ENCODE measurements around the gene MAEA.
"Not testable (repeated sequence)": the region's sequence is repeated elsewhere in the genome, so short reads cannot be mapped to it uniquely, and the experiment has no call there.

The MAEA gene

DNA sequence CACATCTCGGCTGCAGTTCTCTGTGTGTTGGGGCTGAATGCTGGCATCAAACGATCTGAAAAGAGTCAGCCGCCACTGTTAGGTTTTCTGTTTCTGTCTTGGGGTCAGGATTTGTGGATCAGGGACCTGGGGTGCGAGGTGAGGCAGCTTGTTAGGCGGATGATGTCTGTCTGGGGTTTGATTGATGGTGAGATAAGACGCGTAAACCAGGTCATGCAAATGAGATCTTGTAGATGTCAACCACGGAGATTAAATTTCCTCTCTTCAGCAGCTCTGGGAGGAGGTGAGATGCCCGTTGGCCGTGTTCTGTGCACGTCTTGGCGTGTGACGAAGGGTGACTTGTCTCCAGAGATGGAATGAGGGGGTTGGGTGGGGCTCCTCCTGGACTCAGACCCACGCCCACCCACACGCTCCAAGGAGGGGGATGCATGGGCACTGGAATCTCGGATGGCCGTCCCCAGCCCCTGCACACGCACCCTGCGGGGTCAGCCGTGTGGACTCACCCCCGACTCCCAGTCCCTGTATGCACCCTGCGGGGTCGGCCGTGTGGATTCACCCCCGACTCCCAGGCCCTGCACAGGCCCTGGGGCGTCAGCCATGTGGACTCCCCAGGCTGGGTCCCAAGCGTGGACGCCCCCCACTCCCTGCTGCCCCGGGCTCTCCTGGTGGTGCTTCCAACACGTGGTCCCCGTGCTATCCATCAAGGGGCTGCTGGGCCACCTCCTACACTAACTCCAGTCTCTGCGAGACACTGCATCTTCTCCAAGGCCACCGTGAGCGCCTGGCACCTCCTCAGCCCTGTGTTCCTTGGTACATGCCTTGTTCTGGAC is 41.3 kb downstream of the MAEA start:
- no peak overlapping the region for H3K4me3 ChIP-seq (ENCODE audit: control insufficient read depth, low read depth, low read length)
- TF ChIP-seq, protein P1, sequence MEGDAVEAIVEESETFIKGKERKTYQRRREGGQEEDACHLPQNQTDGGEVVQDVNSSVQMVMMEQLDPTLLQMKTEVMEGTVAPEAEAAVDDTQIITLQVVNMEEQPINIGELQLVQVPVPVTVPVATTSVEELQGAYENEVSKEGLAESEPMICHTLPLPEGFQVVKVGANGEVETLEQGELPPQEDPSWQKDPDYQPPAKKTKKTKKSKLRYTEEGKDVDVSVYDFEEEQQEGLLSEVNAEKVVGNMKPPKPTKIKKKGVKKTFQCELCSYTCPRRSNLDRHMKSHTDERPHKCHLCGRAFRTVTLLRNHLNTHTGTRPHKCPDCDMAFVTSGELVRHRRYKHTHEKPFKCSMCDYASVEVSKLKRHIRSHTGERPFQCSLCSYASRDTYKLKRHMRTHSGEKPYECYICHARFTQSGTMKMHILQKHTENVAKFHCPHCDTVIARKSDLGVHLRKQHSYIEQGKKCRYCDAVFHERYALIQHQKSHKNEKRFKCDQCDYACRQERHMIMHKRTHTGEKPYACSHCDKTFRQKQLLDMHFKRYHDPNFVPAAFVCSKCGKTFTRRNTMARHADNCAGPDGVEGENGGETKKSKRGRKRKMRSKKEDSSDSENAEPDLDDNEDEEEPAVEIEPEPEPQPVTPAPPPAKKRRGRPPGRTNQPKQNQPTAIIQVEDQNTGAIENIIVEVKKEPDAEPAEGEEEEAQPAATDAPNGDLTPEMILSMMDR (IDR thresholded peaks at IDR 0.05; ENCODE audit: control insufficient read depth, insufficient read depth, low read depth, low read length, missing control alignments) = no peak
- no peak for DNase-seq (ENCODE audit: low read depth)

DNA sequence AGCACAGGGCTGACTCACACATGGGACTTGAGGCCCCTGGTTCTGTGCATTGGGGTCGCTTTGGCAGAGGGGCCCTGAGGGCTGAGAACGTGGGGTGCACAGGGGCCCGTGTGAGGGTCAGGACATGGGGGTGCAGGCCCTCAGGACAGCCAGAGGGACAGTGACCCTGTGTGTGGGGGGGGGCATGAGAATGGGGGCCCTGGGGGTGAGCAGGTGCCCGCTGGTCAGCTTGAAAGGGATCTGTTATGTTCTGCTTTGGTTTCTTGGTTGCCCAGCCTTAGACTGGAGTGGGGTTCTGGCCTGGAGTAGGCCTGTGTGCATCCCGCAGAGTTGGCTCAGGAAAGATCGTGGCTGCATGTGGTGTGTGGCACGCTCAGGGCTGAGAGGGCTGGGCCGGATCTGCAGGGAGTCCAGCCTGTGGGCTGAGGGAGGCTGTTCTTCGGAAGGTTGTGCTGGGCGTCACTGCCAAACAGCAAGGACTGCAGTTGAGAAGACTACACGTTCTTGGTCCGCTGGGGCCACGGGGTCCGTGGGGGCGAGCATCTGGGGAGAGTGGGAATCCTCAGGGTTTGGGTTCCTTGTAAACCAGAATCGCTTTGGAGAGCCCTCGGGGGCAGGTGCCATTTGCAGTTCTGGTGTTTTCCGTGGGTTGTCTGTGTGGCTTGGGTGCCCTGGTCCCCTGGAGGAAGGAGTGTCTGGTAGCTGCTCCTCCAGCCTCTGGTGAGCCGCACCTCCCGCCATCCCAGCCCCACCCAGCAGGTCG is 42.1 kb downstream of the MAEA start:
- TF ChIP-seq, protein P1 (IDR thresholded peaks at IDR 0.05; ENCODE audit: control insufficient read depth, insufficient read depth, low read depth, low read length, missing control alignments) = no peak
- no peak for DNase-seq (ENCODE audit: low read depth)
- no peak overlapping the region for H3K4me3 ChIP-seq (ENCODE audit: control insufficient read depth, low read depth, low read length)

DNA sequence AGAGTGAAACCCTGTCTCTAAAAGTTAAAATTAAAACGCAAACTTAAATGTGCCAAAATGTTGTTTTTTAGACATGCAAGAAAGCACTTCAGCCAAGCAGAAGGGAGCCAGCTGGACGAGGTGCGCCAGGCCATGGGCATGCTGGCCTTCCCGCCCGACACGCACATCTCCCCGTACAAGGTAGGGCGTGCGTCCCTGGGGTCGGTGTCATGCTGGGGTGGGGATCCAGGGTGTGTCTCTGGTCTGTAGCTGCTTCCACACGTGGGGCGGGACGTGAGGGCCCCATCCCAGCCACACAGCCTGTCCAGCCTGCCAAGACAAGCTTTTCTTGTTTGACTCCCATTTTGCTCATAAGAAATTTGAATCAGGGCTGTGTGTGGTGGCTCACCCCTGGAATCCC is 43.0 kb downstream of the MAEA start:
- DNase-seq (ENCODE audit: low read depth) = no peak
- H3K4me3 ChIP-seq (ENCODE audit: control insufficient read depth, low read depth, low read length) = no peak overlapping the region
- TF ChIP-seq, protein P1 (IDR thresholded peaks at IDR 0.05; ENCODE audit: control insufficient read depth, insufficient read depth, low read depth, low read length, missing control alignments) = no peak

DNA sequence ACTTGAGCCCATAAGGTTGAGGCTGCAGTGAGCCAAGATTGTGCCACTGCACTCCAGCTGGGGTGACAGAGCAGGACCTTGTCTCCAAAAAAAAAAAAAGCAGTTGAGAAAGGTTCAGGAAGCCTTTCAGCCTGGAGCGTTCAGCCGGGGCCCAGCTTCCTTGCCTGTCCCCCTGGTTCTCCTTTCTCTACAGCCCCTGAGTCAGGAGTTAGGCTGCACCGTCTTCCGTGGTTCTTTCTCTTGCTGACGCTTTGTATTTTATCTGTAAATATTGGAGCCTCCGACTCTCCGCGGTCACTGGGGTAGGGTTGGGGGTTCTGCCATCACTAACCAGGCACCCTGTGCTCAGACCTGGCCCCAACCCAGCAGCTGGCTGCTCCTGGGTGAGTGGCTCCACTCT is 43.6 kb downstream of the MAEA start:
- no peak for DNase-seq (ENCODE audit: low read depth)
- H3K4me3 ChIP-seq (ENCODE audit: control insufficient read depth, low read depth, low read length) = no peak overlapping the region
- TF ChIP-seq, protein P1 (IDR thresholded peaks at IDR 0.05; ENCODE audit: control insufficient read depth, insufficient read depth, low read depth, low read length, missing control alignments) = no peak

DNA sequence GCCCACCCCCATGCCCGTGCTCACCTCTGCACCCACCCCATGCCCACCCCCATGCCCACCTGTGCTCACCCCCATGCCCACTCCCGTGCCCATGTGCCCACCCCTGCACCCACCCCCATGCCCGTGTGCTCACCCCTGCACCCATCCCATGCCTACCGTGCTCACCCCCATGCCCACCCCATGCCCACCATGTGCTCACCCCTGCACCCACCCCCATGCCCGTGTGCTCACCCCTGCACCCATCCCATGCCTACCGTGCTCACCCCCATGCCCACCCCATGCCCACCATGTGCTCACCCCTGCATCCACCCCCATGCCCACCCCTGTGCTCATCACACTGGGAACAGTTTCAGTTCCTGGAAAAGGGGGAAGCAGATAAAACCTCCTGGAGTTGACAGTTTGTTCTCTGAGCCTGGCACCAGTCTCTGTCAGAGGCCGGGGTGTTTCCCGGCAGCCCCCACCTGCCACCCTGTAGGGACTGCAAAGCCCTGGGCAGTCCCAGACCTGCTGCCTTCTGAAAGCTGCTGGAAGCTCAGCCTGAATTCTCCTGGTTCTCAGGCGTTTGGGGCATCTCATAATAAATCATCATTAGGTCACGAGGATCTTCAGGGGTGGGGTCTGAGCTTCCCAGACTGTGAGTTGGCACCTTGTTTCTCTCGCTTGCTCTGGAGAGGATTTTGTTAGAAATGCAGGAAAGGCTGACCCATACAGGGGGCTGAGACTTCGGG is 44.3 kb downstream of the MAEA start:
- DNase-seq (ENCODE audit: low read depth); H3K4me3 ChIP-seq (ENCODE audit: control insufficient read depth, low read depth, low read length): not testable (repeated sequence)

DNA sequence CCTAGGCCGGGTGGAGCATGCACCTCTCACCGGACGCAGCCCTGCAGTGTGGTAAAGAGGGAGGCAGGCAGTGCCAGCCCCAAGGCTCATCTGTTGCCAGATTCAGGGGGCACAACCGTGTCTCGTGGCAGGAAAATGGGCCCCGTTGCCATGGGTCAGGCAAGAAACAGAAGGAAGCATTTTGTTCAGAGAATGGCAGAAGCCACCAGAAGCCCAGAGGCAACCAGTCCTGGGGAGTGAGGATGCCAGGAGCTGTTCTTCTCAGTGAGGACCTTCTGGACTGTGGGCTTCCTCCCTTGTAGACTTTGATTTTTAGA is 44.8 kb downstream of the MAEA start:
- no peak for DNase-seq (ENCODE audit: low read depth)
- TF ChIP-seq, protein P1 (IDR thresholded peaks at IDR 0.05; ENCODE audit: control insufficient read depth, insufficient read depth, low read depth, low read length, missing control alignments) = no peak
- H3K4me3 ChIP-seq (ENCODE audit: control insufficient read depth, low read depth, low read length) = no peak overlapping the region

DNA sequence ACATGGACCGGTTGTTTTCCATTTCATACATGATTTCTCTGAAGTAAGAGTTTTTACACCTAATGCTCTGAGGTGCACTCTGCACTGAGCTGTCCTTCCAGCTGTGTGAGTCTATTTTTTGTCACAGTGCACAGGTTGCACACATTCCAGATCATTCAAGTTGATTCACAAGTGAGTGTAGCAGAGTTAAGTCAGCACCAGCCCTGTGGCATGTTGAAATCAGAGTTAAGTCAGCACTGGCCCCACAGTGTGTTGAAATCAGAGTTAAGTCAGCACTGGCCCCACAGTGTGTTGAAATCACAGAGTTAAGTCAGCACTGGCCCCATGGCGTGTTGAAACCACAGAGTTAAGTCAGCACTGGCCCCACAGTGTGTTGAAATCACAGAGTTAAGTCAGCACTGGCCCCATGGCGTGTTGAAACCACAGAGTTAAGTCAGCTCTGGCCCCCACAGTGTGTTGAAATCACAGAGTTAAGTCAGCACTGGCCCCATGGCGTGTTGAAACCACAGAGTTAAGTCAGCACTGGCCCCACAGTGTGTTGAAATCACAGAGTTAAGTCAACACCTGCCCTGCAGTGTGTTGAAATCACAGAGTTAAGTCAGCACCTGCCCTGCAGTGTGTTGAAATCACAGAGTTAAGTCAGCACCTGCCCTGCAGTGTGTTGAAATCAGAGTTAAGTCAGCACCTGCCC is 45.6 kb downstream of the MAEA start:
- not testable (repeated sequence) for DNase-seq (ENCODE audit: low read depth); H3K4me3 ChIP-seq (ENCODE audit: control insufficient read depth, low read depth, low read length)
